ENCODE measurements around the gene PRDM16. TPM values are rescaled to one million over a fixed set of nuclear protein-coding genes. Genes with fewer than 3 reads are reported as not detected.

Gene PRDM16
- total and polyA plus RNA-seq, 3 donors from 2014 or later = 2.1 to 5.6 (median 4.7) TPM

DNA sequence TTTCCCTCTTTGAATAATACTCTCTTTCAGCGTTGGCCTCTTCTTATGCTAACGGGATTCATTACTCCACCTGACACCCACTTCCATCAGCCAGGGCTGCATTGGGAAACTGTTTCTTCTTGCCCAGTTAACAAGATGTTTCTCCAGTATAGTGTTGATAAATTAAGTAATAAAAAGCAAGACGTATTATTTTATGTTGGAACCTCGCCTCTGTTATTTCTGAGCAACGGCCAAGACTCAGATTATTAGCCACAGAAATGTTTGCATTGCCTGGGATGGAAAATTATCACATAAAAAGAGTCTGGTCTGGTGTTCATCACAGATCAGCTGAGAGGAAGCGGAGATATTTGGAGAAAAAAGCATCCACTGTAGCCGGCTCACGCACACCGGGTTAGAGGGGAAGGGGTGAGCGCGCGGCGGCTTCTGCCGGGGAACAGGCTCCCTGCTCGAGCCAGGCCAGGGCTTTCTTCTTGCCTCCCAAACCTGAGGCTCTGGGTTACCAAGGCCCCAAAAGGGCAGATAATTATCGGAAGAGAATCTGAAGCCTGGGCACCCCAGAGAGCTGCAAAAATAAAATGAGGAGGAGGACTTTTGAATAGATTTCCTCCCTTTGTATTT is 189.5 kb downstream of the PRDM16 start:
- peak overlapping the region in 1 of 2 donors; percentile 14 for H3K27ac ChIP-seq
- DNase-seq = no peak
- TF ChIP-seq POLR2A (IDR thresholded peaks at IDR 0.05) = no peak
- TF ChIP-seq, protein P1, sequence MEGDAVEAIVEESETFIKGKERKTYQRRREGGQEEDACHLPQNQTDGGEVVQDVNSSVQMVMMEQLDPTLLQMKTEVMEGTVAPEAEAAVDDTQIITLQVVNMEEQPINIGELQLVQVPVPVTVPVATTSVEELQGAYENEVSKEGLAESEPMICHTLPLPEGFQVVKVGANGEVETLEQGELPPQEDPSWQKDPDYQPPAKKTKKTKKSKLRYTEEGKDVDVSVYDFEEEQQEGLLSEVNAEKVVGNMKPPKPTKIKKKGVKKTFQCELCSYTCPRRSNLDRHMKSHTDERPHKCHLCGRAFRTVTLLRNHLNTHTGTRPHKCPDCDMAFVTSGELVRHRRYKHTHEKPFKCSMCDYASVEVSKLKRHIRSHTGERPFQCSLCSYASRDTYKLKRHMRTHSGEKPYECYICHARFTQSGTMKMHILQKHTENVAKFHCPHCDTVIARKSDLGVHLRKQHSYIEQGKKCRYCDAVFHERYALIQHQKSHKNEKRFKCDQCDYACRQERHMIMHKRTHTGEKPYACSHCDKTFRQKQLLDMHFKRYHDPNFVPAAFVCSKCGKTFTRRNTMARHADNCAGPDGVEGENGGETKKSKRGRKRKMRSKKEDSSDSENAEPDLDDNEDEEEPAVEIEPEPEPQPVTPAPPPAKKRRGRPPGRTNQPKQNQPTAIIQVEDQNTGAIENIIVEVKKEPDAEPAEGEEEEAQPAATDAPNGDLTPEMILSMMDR (IDR thresholded peaks at IDR 0.05) = no peak
- no peaks in the 10 kb centered on the region for H3K9me3 ChIP-seq
- no peaks in the 10 kb centered on the region for H3K27me3 ChIP-seq
- intact Hi-C loops (cut with DNase I; ENCODE audit: low total_unique reads) = no loop called here
- H3K4me3 ChIP-seq = no peak overlapping the region
- WGBS, 2 donors = 54 to 59% methylated on average over 16 of the region's 16 CpGs
- H3K36me3 ChIP-seq (ENCODE audit: low read depth, missing control alignments) = no peaks in the 10 kb centered on the region
- H3K4me1 ChIP-seq = peaks cover 3% of the 10 kb centered on the region

DNA sequence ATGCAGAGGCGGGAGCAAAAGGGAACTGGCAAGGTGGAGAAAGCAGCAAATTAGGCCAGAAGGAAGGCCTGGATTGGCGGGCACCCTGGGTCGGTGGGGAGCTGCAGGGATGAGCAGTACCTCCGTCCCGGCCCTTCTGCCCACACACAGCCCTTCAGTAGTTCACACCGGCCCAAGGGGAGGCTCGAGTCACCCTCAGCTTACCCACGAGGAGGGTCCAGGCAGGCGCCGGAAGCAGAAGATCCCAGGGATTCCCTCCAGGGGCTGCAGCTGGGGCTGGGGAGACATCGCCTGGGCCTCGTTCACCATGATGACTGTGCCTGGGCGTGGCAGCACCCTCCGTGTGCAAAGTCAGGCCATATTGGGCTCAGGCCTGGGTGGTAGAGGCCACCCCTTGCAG is 190.0 kb downstream of the PRDM16 start:
- peaks cover 3% of the 10 kb centered on the region for H3K4me1 ChIP-seq
- no peak overlapping the region for H3K4me3 ChIP-seq
- no peaks in the 10 kb centered on the region for H3K27me3 ChIP-seq
- H3K27ac ChIP-seq = peak overlapping the region in 1 of 2 donors; percentile 14
- DNase-seq = no peak
- no peaks in the 10 kb centered on the region for H3K36me3 ChIP-seq (ENCODE audit: low read depth, missing control alignments)
- intact Hi-C loops (cut with DNase I; ENCODE audit: low total_unique reads) = no loop called here
- TF ChIP-seq, protein P1 (IDR thresholded peaks at IDR 0.05) = no peak
- TF ChIP-seq POLR2A (IDR thresholded peaks at IDR 0.05) = no peak
- 56 to 78% methylated on average over 9 to 14 of the region's 14 CpGs for WGBS, 2 donors
- no peaks in the 10 kb centered on the region for H3K9me3 ChIP-seq

DNA sequence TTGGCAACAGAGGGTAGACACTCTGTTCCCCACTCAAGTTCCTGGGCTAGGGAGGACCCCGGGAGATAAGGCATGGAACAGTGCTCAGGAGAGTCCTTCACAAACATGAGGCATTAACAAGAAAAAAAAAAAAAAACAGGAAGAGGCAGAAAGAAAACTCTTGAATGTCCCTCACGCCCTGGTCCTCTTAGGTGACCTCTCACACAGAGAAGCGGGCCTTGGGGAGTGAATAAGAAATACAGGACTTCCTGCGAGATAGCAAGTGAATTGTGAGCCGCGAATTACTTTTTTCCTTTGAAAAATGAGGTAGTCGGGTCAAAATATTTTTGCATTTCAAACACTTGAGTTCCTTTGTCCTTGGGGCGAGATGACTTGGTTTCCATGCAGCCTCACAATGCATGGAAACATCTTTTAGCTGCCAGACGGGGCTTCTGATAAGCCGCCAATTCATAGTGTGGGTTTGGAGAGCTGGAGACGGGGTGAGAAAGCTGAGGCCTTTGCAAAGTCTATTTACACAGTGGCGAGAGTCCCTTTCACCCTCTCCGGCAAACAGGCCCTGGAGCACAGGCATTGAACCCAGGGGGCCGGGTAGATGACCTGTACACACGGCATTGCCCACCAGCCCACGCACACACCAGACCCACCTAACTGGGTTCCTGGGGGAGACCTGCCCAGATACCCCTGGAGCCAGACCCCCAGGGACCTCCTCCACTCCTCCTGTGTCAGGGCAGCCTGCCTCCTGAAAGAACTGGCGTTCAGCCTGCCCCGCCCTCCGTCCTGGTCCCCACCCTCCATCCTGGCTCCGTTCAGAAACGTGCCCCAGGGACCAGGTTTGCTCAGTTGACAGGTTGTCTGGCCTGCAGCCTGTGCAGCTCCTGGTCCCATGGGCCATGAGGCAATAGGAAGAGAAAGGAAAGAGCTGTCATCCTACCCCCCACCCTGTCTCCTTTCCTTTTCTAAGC is 192.3 kb downstream of the PRDM16 start:
- H3K4me1 ChIP-seq = peaks cover 3% of the 10 kb centered on the region
- TF ChIP-seq, protein P1 (IDR thresholded peaks at IDR 0.05) = no peak
- TF ChIP-seq POLR2A (IDR thresholded peaks at IDR 0.05) = no peak
- intact Hi-C loops (cut with DNase I; ENCODE audit: low total_unique reads) = no loop called here
- H3K36me3 ChIP-seq (ENCODE audit: low read depth, missing control alignments) = no peaks in the 10 kb centered on the region
- WGBS, 2 donors = 71 to 72% methylated on average over 17 to 21 of the region's 21 CpGs
- no peak for DNase-seq
- no peak overlapping the region for H3K27ac ChIP-seq
- H3K27me3 ChIP-seq = no peaks in the 10 kb centered on the region
- H3K4me3 ChIP-seq = no peak overlapping the region
- H3K9me3 ChIP-seq = no peaks in the 10 kb centered on the region

DNA sequence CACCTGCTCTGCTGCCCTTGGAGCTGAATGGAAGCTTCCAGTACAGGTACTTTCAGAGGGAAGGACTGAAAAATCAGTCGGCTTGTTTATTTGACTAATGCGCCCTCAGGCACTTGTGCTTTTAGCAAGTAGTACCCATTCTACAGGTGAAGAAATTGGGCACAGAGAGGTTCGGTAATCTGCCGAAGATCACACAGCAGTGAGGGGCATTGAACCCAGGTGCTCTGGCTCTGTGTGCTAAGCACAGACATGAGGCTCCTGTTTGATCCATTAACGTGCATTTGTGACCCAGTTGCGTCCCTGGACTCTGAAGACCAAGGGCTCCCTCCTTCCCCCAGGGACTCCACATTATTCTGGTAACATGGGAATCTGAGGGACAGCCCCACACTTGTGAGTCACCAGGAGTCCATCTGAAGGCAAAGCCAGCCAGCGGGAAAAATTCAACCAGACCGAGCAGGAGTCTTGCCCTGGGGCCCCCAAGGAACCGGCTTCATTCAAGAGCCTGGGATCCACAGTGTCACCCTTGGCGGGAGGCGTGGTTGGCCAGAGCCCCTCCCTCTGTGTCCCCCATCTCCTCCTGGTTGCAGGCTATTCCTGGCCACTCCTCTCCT is 193.1 kb downstream of the PRDM16 start:
- H3K4me3 ChIP-seq = no peak overlapping the region
- H3K9me3 ChIP-seq = no peaks in the 10 kb centered on the region
- H3K4me1 ChIP-seq = peaks cover 3% of the 10 kb centered on the region
- 93 to 97% methylated on average over 11 of the region's 11 CpGs for WGBS, 2 donors
- DNase-seq = no peak
- no peak for TF ChIP-seq POLR2A (IDR thresholded peaks at IDR 0.05)
- TF ChIP-seq, protein P1 (IDR thresholded peaks at IDR 0.05) = no peak
- no peaks in the 10 kb centered on the region for H3K36me3 ChIP-seq (ENCODE audit: low read depth, missing control alignments)
- no peaks in the 10 kb centered on the region for H3K27me3 ChIP-seq
- no peak overlapping the region for H3K27ac ChIP-seq
- intact Hi-C loops (cut with DNase I; ENCODE audit: low total_unique reads) = no loop called here

Data from testis (tissue), 3 donors.